Colonic mucosa (tissue), 4 donors: ENCODE measurements around the gene MRTFA. TPM values are rescaled to one million over a fixed set of nuclear protein-coding genes. Genes with fewer than 3 reads are reported as not detected.
"Not testable (repeated sequence)": the region's sequence is repeated elsewhere in the genome, so short reads cannot be mapped to it uniquely, and the experiment has no call there.

Experiments
- DNase-seq: peaks from one replicate; pipeline ENCODE4 v3.0.0-alpha.2; 2020
- H3K27ac ChIP-seq: fragments of 200-600 bp; one replicate; pipeline ENCODE4 v1.8.0; 2021
- H3K27me3 ChIP-seq: fragments of 200-600 bp; one replicate; pipeline ENCODE4 v1.8.0; 2021
- H3K36me3 ChIP-seq: fragments of 200-600 bp; one replicate; pipeline ENCODE4 v1.8.0; 2021
- H3K4me1 ChIP-seq: fragments of 200-600 bp; one replicate; pipeline ENCODE4 v1.8.0; 2021; ENCODE audit warnings: mild to moderate bottlenecking
- H3K4me3 ChIP-seq: fragments of 200-600 bp; one replicate; pipeline ENCODE4 v1.8.0; 2021
- H3K9ac ChIP-seq, 2 donors: one replicate each; pipeline ENCODE4 v1.7.0; 2013; ENCODE audit warnings: control low read depth in 2 of 2, low read depth in 2 of 2, low read length in 2 of 2
- H3K9me3 ChIP-seq: fragments of 200-600 bp; one replicate; pipeline ENCODE4 v1.8.0; 2021
- intact Hi-C: fragments of 100-400 bp; cut with DNase I; formaldehyde crosslinking; loops from one replicate; pipeline ENCODE4 v1.14.1; 2022
- total RNA-seq, 2 donors: library from RNA; stranded (reverse); fragmentation: NEBNext Ultra II Directional in 1 of 2; extraction: Animal tissue kit (Norgen Biotek cat#: 25700) in 1 of 2; gene quantifications; one replicate each; pipeline ENCODE4 v1.2.1, GENCODE V29; 2021
- TF ChIP-seq, protein P1 (sequence below): fragments of 200-600 bp; IDR thresholded peaks from one replicate; pipeline ENCODE4 v1.8.0; 2022; ENCODE audit warnings: antibody characterized with exemption, mild to moderate bottlenecking
- donor health status: healthy.
- donor health status: DM: no; HTN: no; CAD: no.
- donor health status: DM: no; HTN: no; CAD: no.

The MRTFA gene
- total RNA-seq, 2 donors from 2014 or later, result 31.9 to 35.6 TPM

DNA sequence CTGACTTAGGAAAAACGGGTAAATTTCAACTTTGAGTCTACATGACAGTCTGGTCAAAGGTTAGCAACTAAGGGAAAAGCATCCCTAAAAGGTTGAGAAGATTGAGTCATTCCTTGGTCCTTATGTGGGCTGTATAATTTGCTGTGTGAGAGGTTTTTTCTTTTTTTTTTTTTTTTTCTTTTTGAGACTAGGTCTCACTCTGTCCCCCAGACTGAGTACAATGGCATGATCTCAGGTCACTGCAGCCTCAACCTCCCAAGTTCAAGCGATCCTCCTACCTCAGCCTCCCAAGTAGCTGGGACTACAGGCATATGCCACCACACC, 101.4 kb downstream of the MRTFA start:
- no peak overlapping the region for H3K4me3 ChIP-seq
- TF ChIP-seq, protein P1, sequence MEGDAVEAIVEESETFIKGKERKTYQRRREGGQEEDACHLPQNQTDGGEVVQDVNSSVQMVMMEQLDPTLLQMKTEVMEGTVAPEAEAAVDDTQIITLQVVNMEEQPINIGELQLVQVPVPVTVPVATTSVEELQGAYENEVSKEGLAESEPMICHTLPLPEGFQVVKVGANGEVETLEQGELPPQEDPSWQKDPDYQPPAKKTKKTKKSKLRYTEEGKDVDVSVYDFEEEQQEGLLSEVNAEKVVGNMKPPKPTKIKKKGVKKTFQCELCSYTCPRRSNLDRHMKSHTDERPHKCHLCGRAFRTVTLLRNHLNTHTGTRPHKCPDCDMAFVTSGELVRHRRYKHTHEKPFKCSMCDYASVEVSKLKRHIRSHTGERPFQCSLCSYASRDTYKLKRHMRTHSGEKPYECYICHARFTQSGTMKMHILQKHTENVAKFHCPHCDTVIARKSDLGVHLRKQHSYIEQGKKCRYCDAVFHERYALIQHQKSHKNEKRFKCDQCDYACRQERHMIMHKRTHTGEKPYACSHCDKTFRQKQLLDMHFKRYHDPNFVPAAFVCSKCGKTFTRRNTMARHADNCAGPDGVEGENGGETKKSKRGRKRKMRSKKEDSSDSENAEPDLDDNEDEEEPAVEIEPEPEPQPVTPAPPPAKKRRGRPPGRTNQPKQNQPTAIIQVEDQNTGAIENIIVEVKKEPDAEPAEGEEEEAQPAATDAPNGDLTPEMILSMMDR, result no peak
- no peak for DNase-seq
- peaks cover 7% of the 10 kb centered on the region for H3K4me1 ChIP-seq
- H3K27me3 ChIP-seq, result no peaks in the 10 kb centered on the region
- H3K9ac ChIP-seq, result no peak overlapping the region
- no peaks in the 10 kb centered on the region for H3K36me3 ChIP-seq
- no peak overlapping the region for H3K27ac ChIP-seq
- H3K9me3 ChIP-seq, result no peaks in the 10 kb centered on the region
- intact Hi-C loops, result no loop called here

DNA sequence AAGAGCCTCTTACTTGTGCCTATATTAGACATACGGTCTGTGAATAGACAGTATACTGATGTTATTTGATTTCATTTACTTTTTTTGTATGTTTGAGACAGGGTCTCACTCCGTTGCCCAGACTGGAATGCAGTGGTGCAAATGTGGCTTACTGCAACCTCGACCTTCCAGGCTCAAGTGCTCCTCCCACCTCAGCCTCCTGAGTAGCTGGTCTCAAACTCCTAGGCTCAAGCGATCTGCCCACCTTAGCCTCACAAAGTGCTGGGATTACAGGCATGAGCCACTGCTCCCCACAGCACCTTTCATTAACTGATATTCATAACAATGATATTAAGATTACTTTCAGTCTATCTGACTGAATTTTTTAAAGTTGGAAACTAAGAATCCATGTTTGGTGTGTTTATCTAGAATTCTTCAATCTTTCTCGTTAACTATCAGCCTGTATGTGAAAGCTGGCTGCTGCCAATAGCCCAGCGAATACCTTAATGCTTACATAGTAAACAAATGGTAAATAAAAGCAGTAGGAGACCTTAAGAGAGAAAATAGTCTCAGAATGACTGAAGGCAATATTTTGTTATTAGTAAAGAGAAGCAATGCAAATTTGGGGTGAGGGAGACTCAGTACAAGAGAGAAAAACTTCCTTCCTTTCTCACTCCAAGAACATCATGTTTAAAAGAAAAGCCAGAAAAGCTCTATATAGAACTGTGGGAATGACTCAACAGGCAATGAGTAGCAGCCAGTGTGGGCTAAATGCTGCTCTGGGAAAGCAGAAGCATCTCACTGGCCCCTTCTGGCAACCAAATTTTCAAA, 101.9 kb downstream of the MRTFA start:
- Histone ChIP-seq H3K27ac (peak overlapping the region; percentile 2), H3K27me3 (no peaks in the 10 kb centered on the region), H3K9ac (no peak overlapping the region), H3K4me3 (no peak overlapping the region), H3K36me3 (no peaks in the 10 kb centered on the region), H3K9me3 (no peaks in the 10 kb centered on the region), H3K4me1 (peaks cover 7% of the 10 kb centered on the region)
- intact Hi-C loops, result no loop called here
- TF ChIP-seq, protein P1, result no peak
- no peak for DNase-seq

DNA sequence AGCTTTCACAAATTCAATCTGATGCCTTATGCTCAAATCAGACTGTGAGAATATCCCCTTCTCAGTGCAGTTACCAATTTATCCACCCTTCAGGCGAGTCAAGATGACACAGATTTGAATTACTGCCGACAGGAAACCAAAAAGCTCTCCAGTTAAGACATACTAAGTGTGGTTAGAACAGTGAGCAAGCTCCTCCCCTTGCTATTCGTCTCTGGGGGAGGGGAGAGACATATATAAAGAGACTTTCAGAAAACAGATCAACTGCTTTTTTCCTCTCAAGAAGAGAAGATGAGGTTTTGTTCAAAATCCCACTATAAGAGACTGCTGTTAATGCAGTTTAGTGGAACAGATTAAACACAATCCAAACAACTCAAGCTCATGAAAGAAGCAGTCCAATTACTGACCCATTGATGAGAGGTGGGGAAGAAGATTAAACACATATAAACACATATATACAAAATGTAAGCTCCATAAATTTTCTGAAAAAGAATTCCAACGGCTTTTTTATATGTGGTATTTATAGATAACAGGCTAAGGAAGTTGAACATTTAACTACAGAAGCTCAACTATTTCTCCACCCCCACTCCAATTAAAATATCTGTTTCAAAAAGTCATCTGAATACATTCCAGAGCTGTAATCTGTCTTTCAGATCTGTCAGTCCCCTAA, 102.7 kb downstream of the MRTFA start:
- H3K27ac ChIP-seq, result peak overlapping the region; percentile 36
- H3K4me1 ChIP-seq, result peaks cover 7% of the 10 kb centered on the region
- no peaks in the 10 kb centered on the region for H3K9me3 ChIP-seq
- intact Hi-C loops, result no loop called here
- no peak overlapping the region for H3K9ac ChIP-seq
- TF ChIP-seq, protein P1, result no peak
- no peak overlapping the region for H3K4me3 ChIP-seq
- H3K27me3 ChIP-seq, result no peaks in the 10 kb centered on the region
- no peaks in the 10 kb centered on the region for H3K36me3 ChIP-seq
- DNase-seq, result no peak

DNA sequence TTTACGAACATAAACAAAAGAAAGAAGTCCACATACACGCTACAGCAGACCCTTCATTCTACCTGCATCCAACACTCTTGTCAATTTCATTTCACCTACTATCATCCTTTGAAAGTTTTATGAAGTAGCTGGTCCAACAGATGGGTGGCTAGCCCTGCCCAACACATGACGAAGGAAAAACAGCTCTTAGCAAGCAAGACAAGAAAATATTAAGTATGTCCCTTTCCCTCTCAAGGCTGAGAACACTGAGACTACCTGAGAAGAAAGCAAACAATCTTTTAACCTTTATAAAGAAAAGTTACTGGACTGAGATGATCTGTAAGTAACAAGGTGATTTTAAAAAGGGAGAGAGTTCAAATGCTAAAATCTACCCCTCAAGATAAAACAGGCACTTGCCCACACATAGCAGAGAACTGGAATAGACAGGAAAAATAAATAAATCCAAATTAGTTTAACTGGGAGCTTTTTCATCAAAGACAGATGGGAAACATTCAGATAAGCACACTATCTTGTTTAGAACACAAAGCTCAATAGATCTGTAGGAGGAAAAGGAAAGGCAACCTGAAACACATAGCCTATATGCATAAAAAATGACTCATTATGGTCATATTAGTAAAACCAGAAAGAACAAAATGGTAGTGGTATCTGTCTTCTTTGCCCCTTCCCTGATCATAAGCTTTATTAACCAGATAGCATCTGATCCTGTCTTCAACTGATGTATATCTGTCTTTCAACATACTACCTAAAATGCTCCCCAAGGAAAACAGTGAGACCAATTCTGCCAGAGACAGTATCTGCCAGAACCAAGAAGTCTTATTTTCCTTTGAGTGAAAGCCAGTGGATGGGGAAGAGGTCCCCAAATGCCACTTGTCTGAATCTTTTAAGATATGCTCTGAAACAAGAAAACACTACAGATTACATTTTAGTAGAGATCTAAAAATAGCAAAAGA, 104.3 kb downstream of the MRTFA start:
- no peak for DNase-seq
- H3K36me3 ChIP-seq, result no peaks in the 10 kb centered on the region
- no peaks in the 10 kb centered on the region for H3K27me3 ChIP-seq
- no peaks in the 10 kb centered on the region for H3K9me3 ChIP-seq
- no peak overlapping the region for H3K4me3 ChIP-seq
- intact Hi-C loops, result no loop called here
- TF ChIP-seq, protein P1, result no peak
- no peak overlapping the region for H3K9ac ChIP-seq
- peaks cover 7% of the 10 kb centered on the region for H3K4me1 ChIP-seq
- no peak overlapping the region for H3K27ac ChIP-seq

DNA sequence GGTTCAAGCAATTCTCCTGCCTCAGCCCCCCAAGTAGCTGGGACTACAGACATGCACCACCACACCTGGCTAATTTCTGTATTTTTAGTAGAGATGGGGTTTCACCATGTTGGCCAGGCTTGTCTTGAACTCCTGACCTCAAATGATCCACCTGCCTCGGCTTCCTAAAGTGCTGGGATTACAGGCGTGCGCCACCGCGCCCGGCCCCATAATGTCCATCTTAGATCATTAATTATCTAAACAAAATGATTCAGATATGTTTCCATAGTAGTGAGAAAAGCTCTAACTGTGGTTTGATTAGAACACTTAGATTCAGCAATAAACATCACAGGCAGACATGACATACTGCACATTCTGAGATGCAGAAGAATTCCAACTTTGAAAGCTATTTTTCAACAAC, 106.1 kb downstream of the MRTFA start:
- DNase-seq, H3K9ac ChIP-seq, H3K36me3 ChIP-seq, H3K4me3 ChIP-seq, H3K9me3 ChIP-seq, H3K27me3 ChIP-seq, H3K4me1 ChIP-seq, intact Hi-C loops, H3K27ac ChIP-seq: not testable (repeated sequence)
